Activated gamma-delta T cell treated with anti-CD3 and anti-CD28 coated beads, Interleukin-2, amount 50 U/mL, for 16 hours (primary cell): Measurements from ENCODE around the gene OCLN.
"Not testable (repeated sequence)": the region's sequence is repeated elsewhere in the genome, so short reads cannot be mapped to it uniquely, and the experiment has no call there.

ENCODE experiments used
- DNase-seq: peaks from one replicate; pipeline ENCODE4 v3.0.0-alpha.2; 2020; ENCODE audit warnings: low read depth

The OCLN gene, protein sequence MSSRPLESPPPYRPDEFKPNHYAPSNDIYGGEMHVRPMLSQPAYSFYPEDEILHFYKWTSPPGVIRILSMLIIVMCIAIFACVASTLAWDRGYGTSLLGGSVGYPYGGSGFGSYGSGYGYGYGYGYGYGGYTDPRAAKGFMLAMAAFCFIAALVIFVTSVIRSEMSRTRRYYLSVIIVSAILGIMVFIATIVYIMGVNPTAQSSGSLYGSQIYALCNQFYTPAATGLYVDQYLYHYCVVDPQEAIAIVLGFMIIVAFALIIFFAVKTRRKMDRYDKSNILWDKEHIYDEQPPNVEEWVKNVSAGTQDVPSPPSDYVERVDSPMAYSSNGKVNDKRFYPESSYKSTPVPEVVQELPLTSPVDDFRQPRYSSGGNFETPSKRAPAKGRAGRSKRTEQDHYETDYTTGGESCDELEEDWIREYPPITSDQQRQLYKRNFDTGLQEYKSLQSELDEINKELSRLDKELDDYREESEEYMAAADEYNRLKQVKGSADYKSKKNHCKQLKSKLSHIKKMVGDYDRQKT

DNA sequence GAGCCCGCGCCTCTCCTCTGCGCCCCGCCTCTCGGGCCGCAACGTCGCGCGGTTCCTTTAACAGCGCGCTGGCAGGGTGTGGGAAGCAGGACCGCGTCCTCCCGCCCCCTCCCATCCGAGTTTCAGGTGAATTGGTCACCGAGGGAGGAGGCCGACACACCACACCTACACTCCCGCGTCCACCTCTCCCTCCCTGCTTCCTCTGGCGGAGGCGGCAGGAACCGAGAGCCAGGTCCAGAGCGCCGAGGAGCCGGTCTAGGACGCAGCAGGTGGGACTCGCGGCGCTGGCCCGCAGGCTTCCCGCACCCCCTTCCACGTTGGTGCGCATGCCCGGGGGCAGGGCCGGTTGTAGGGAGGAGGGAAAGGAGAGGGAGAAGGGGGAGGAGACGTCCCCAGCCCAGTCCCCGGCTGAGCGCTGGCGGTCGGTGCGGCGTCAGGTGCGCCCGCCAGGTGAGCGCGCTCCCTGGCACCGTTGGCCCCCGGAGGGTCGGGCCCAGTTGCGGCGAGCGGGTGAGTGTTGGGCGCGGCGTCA is at the start of gene OCLN:
Gene OCLN (plus strand): TSS at position 400 of the 532 bp plus-strand sequence. CDS start 11,455 bp downstream, outside the sequence.
- no peak for DNase-seq

GRCh38 chr5:69444127-69444754 is 48.3 kb upstream of the OCLN start:
- DNase-seq = no peak

DNA sequence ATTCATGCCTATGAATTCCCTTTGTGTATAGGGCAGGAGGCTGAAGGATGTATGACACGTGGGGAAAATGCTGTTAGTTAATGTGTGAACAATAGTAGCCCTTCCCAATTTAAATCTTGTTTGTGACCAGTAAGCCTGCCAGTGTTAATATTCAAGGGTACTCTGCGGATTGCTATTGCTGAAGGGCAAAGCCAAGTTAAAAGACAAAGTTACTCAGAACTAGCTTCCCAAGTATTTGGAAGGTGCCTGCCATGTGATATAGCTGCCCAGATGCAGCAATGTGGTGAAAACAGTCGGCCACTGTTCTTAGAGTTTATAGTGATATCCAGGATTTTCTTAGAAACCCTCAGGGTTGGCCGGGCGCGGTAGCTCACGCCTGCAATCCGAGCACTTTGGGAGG is 43.1 kb upstream of the OCLN start:
- DNase-seq = no peak

GRCh38 chr5:69450116-69450515 is 42.5 kb upstream of the OCLN start:
- no peak for DNase-seq

DNA sequence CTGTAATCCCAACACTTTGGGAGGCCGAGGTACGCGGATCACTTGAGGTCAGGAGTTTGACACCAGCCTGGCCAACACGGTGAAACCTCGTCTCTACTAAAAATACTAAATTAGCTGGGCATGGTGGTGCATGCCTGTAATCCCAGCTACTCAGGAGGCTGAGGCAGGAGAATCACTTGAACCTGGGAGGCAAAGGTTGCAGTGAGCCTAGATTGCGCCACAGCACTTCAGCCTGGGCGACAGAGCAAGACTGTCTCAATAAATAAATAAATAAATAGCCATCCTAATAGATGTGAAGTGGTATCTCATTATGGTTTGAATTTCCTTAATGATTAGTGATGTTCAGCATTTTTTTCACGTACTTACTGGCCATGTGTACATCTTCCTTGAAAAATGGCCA is 42.1 kb upstream of the OCLN start:
- not testable (repeated sequence) for DNase-seq

GRCh38 chr5:69451941-69452647 is 40.5 kb upstream of the OCLN start:
- DNase-seq = no peak

DNA sequence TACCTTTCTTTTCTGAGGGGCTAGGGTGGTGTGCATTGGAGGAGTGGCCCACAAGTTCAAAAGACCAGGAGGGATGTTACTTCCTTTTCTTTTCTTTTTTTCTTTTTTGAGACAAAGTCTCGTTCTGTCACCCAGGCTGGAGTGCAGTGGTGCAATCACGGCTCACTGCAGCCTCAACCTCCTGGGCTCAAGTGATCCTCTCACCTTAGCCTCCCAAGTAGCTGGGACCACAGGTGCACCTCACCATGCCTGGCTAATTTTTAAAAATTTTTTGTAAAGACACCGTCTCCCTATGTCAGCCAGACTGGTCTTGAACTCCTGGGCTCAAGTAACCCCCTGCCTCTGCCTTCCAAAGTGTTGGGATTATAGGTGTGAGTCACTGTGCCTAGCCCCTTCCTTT is 39.1 kb upstream of the OCLN start:
- DNase-seq = not testable (repeated sequence)

GRCh38 chr5:69454460-69455249 is 37.9 kb upstream of the OCLN start:
- DNase-seq = no peak

DNA sequence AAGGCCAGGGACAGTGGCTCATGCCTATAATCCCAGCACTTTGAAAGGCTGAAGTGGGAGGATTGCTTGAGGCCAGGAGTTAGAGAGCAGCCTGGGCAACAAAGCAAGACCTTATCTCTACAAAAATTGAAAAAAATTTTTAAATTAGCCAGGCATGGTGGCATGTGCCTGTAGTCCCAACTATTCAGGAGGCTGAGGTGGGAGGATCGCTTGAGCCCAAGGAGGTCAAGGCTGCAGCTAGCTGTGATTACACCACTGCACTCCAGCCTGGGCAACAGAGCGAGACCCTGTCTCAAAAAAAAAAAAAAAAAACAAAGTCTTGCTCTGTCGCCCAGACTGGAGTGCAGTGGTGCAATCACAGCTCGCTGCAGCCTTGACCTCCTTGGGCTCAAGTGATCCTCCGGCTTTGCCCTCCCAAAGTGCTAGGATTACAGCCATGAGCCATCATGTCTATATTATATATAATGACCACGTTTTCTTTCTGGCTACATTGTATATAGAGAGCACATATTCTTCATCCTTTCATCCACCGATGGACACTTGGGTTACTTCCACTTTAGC is 37.1 kb upstream of the OCLN start:
- DNase-seq = not testable (repeated sequence)

DNA sequence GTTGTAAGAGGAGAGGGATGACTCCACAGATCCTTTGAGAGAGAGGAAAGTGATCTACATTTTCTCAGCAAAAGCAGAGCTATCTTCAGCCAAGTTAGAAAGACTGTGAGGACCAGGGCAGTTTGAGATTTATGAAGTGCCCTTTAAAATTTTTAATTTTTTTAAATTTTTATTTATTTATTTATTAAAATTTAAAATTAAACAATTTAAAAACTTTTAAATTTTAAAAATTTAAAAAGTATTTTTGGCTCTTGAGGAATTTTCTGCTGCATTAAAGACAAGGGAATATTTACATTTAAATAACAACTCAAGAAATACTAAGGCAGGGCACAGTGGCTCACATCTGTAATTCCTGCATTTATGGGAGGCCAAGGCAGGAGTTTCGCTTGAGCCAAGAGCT is 30.4 kb upstream of the OCLN start:
- DNase-seq = no peak

DNA sequence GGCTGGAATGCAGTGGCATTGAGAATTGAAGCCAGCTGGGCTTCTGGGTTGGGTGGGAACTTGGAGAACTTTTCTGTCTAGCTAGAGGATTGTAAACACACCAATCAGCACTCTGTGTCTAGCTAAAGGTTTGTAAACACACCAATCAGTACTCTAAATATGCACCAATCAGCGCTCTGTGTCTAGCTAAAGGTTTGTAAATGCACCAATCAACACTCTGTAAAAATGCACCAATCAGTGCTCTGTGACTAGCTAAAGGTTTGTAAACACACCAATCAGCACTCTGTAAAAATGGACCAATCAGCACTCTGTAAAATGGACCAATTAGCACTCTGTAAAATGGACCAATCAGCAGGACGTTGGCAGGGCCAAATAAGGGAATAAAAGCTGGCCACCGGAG is 26.2 kb upstream of the OCLN start:
- not testable (repeated sequence) for DNase-seq

GRCh38 chr5:69467442-69468225 is 25.0 kb upstream of the OCLN start:
- no peak for DNase-seq

DNA sequence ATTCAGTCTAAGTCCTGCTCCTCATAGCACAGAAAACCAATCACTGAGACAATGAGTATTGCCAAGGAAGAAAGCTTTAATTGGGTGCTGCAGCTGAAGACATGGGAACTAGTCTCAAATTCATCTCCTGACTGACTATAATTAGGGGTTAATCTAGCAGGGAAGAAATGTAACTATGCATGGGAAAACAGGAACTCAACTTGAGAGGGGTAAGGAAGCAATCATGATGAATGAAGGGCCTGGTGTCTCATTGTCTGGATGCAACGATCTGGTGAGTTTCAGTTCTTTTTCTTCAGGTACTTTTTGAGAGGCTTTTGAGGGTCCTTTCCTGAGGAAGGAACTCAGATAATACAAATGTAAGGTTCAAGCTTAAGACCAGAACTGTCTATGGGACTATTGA is 24.0 kb upstream of the OCLN start:
- no peak for DNase-seq

- DNase-seq = not testable (repeated sequence)
Observed at GRCh38 chr5:69471516-69471915, 21.1 kb upstream of the OCLN start.

GRCh38 chr5:69472535-69473143 is 20.0 kb upstream of the OCLN start:
- not testable (repeated sequence) for DNase-seq

DNA sequence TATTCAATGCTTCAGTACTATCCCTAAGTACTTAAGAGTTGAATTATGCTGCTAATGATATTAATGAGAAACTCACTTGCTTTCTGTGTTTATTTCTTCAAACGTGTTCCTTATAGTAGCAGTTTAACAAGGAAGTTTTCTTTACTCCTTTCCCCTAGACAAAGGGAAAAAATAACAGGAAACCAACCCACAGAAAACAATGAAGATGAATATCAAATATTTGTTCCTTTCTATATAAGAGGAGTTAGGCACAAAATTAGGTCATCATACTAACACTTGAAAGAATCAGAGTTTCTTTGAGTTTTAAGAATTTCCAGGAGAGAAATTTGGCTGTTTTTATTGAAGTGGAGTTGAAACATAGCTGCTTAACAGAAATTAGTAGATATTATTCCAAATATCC is 15.4 kb upstream of the OCLN start:
- DNase-seq = no peak

DNA sequence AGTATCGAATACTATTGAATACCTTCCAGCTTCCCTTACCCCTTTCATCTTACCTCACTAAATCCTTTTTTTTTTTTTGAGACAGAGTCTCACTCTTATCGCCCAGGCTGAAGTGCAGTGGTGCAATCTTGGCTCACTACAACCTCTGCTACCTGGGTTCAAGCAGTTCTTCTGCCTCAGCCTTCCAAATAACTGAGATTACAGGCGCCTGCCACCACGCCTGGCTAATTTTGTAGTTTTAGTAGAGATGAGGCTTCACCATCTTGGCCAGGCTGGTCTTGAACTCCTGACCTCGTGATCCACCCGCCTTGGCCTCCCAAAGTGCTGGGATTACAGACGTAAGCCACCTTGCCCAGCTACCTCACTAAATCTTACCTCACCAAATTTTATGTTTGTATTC is 14.3 kb upstream of the OCLN start:
- DNase-seq = not testable (repeated sequence)

DNA sequence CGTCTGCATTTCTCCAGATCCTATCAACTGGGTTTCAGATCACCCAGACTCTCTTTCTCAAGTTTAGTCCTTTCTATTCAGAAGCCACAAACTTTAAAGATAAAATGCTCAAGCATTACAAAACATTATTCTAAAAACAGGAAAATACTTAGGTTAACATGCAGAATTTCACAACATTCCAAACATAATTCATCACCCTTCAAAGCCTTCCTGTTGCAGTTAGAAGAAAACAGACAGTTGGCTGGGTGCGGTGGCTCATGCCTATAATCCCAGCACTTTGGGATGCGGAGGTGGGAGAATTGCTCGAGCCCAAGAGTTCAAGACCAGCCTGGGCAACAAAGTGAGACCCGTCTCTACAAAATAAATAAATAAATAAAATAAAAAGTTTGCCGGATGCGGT is 7.7 kb upstream of the OCLN start:
- DNase-seq = no peak

DNA sequence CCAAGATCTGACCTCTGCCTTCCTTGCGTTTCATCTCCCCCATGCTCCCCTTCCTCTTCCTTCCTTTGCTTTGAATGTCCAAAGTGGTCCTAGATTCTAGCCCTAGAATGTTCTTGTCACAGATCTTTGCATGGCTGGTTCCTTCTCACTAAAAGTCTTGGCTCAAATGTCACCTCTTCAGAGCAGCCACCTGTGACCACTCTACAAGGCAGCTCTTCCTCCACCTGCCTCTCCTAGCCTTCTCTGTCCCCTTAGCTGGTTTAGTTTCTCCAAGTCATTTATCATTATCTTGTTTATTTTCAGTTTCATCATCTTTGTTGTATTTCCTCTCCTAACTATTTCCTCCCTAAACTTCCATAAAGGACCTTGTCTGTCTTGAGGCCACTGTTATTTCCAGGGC is 7.1 kb upstream of the OCLN start:
- no peak for DNase-seq

DNA sequence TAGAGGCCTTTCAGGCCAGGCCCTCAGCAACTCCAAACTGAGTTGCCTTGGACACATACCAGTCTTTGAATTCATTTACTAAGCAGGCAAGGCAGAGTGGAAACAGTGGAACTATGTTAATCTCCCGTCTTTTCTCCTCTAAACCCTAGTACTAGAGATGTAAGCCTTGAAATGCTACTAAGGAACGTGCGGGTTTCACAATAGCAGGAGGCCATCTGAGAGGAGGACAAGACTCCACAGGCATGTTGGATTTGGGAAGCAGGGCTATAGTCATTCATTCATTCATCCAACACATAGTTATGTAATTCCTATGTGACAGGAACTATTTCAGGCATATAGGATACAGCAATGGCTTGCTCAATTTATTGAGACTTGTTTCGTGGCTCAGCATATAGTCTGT is 3.3 kb upstream of the OCLN start:
- DNase-seq = no peak
